OCI-LY3 (cell line): ENCODE measurements around the gene SMIM41.
A peak's percentile ranks its signal among the peaks of the same experiment; 100 is the strongest.

Experiments
- H2AFZ ChIP-seq: fragments of 200-600, 300-600 bp; shearing (Covaris generic); 2 replicates; pipeline ENCODE4 v1.6.0; 2014; ENCODE audit warnings: antibody characterized with exemption, low read depth, low read length
- H3K27ac ChIP-seq: fragments of 200-600, 300-600 bp; sonication (generic); 2 replicates; pipeline ENCODE4 v1.5.1; 2014; ENCODE audit warnings: mild to moderate bottlenecking, low read length, moderate library complexity, mixed read lengths
- H3K27me3 ChIP-seq: fragments of 200-600, 300-600 bp; sonication (generic); 2 replicates; pipeline ENCODE4 v1.6.1; 2014; ENCODE audit warnings: low read depth, low read length, mixed read lengths
- H3K36me3 ChIP-seq: fragments of 200-600, 300-600 bp; sonication (generic); replicated peaks from 2 replicates; pipeline ENCODE3; 2014; ENCODE audit warnings: low read depth, low read length, mixed read lengths
- H3K4me1 ChIP-seq: fragments of 300-600, 200-600 bp; sonication (generic); 2 replicates; pipeline ENCODE4 v1.6.1; 2014; ENCODE audit warnings: low read length, mixed read lengths
- H3K4me2 ChIP-seq: fragments of 200-600, 300-600 bp; sonication (generic); 2 replicates; pipeline ENCODE4 v1.6.1; 2014; ENCODE audit warnings: low read length, mixed read lengths
- H3K4me3 ChIP-seq: fragments of 300-600, 200-600 bp; sonication (generic); 2 replicates; pipeline ENCODE4 v1.5.1; 2014; ENCODE audit warnings: antibody characterized with exemption, mild to moderate bottlenecking, low read length, moderate library complexity
- H3K79me2 ChIP-seq: fragments of 300-600, 200-600 bp; shearing (Covaris generic); 2 replicates; pipeline ENCODE4 v1.6.1; 2014; ENCODE audit warnings: mild to moderate bottlenecking, low read length, mixed read lengths
- H3K9ac ChIP-seq: fragments of 300-600, 200-600 bp; shearing (Covaris generic); 2 replicates; pipeline ENCODE4 v1.6.0; 2014; ENCODE audit warnings: mild to moderate bottlenecking, low read length, moderate library complexity
- H3K9me3 ChIP-seq: fragments of 200-600, 300-600 bp; shearing (Covaris generic); 2 replicates; pipeline ENCODE4 v1.6.1; 2014; ENCODE audit warnings: low read length, mixed read lengths; ENCODE audit not compliant: insufficient read depth
- H4K20me1 ChIP-seq: fragments of 200-600, 300-600 bp; sonication (generic); 2 replicates; pipeline ENCODE4 v1.6.1; 2016; ENCODE audit warnings: low read length, mixed read lengths; ENCODE audit not compliant: insufficient read depth
- CTCF ChIP-seq: fragments of 200-600, 300-600 bp; sonication (generic); IDR thresholded peaks from 2 replicates; pipeline ENCODE4 v1.5.1; 2014; ENCODE audit warnings: antibody characterized with exemption, low read length, low read depth
- EZH2phosphoT487 ChIP-seq: fragments of 200-600 bp; shearing (Covaris generic); IDR thresholded peaks from 2 replicates; pipeline ENCODE4 v1.6.1; 2018; ENCODE audit warnings: antibody characterized with exemption, mixed run types, low read depth

SMIM41 gene

GRCh38 chr12:52052468-52053186, 26.9 kb upstream of the SMIM41 start:
- H3K79me2 ChIP-seq = no peaks in the 10 kb centered on the region
- H3K4me3 ChIP-seq = no peak overlapping the region
- H3K4me2 ChIP-seq = 0 out of 2 replicates have a peak overlapping the region, but pooled peaks have one; percentile 8
- H3K9ac ChIP-seq = no peak overlapping the region
- H3K9me3 ChIP-seq = no peaks in the 10 kb centered on the region
- H3K27ac ChIP-seq = no peak overlapping the region
- H3K4me1 ChIP-seq = peaks cover 26% of the 10 kb centered on the region
- peaks cover 13% of the 10 kb centered on the region for H3K27me3 ChIP-seq
- H4K20me1 ChIP-seq = 0 out of 2 replicates have a peak, but pooled peaks cover 4% of the 10 kb centered on the region
- H2AFZ ChIP-seq = no peak overlapping the region
- TF ChIP-seq CTCF (no peak), EZH2phosphoT487 (no peak)
- H3K36me3 ChIP-seq = no peaks in the 10 kb centered on the region

- no peaks in the 10 kb centered on the region for H3K9me3 ChIP-seq
- peaks cover 26% of the 10 kb centered on the region for H3K4me1 ChIP-seq
- no peak overlapping the region for H3K4me2 ChIP-seq
- no peak overlapping the region for H2AFZ ChIP-seq
- H4K20me1 ChIP-seq = 0 out of 2 replicates have a peak, but pooled peaks cover 4% of the 10 kb centered on the region
- H3K36me3 ChIP-seq = no peaks in the 10 kb centered on the region
- no peaks in the 10 kb centered on the region for H3K79me2 ChIP-seq
- TF ChIP-seq EZH2phosphoT487 (no peak), CTCF (no peak)
- H3K9ac ChIP-seq = no peak overlapping the region
- peaks cover 13% of the 10 kb centered on the region for H3K27me3 ChIP-seq
- no peak overlapping the region for H3K4me3 ChIP-seq
- no peak overlapping the region for H3K27ac ChIP-seq
Observed at GRCh38 chr12:52053536-52054209, 25.8 kb upstream of the SMIM41 start.

GRCh38 chr12:52054231-52054832, 25.2 kb upstream of the SMIM41 start:
- TF ChIP-seq EZH2phosphoT487 = no peak
- no peak for TF ChIP-seq CTCF
- H3K27ac ChIP-seq = no peak overlapping the region
- H3K27me3 ChIP-seq = peaks cover 13% of the 10 kb centered on the region
- no peak overlapping the region for H3K9ac ChIP-seq
- no peak overlapping the region for H2AFZ ChIP-seq
- no peak overlapping the region for H3K4me3 ChIP-seq
- H3K4me2 ChIP-seq = no peak overlapping the region
- peaks cover 25% of the 10 kb centered on the region for H3K4me1 ChIP-seq
- 0 out of 2 replicates have a peak, but pooled peaks cover 4% of the 10 kb centered on the region for H4K20me1 ChIP-seq
- H3K36me3 ChIP-seq = no peaks in the 10 kb centered on the region
- no peaks in the 10 kb centered on the region for H3K79me2 ChIP-seq
- no peaks in the 10 kb centered on the region for H3K9me3 ChIP-seq
